Measurements from ENCODE around the gene ALDH3A2.

GRCh38 chr17:19660219-19660870, 11.8 kb downstream of the ALDH3A2 start:
- TF ChIP-seq YY1 (IDR thresholded peaks at IDR 0.05; ENCODE audit: insufficient read depth, insufficient read length) (no peak), ZNF274 (IDR thresholded peaks at IDR 0.05; ENCODE audit: low read depth, low read length) (no peak)
